AG10803 (cell line): Measurements from ENCODE around the gene MYPOP.

Source experiments
- DNase-seq: peaks from one replicate; pipeline ENCODE4 v3.0.0; 2010; ENCODE audit warnings: low read depth
- H3K4me3 ChIP-seq: 2 replicates; pipeline ENCODE4 v1.5.1; 2011; ENCODE audit warnings: mild to moderate bottlenecking, low read length, control low read depth
- TF ChIP-seq, protein P1 (sequence below): conservative IDR thresholded peaks from 2 replicates; pipeline ENCODE4 v1.5.1; 2011; ENCODE audit warnings: mild to moderate bottlenecking, low read length, control low read depth, inconsistent platforms

The MYPOP gene

DNA sequence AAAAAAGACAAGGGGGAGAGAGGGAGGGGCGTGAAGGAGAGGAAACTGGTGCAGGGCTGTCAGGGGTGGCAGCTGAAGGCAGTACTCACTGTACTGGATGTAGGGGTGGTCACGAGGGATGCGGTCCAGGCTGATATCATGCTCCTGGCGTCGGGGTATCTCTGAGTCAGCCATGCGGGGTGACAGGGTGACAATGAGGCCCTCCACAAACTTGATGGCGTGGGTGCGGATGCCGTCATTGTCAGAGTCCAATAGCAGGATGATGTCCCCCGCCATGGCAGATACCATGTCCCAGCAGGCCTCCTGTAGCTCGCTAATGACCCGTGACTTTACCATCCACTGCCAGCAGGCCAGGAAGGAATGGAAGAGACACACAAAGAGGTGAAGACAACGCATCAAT is 54.8 kb downstream of the MYPOP start:
- H3K4me3 ChIP-seq: no peak overlapping the region
- TF ChIP-seq, protein P1, sequence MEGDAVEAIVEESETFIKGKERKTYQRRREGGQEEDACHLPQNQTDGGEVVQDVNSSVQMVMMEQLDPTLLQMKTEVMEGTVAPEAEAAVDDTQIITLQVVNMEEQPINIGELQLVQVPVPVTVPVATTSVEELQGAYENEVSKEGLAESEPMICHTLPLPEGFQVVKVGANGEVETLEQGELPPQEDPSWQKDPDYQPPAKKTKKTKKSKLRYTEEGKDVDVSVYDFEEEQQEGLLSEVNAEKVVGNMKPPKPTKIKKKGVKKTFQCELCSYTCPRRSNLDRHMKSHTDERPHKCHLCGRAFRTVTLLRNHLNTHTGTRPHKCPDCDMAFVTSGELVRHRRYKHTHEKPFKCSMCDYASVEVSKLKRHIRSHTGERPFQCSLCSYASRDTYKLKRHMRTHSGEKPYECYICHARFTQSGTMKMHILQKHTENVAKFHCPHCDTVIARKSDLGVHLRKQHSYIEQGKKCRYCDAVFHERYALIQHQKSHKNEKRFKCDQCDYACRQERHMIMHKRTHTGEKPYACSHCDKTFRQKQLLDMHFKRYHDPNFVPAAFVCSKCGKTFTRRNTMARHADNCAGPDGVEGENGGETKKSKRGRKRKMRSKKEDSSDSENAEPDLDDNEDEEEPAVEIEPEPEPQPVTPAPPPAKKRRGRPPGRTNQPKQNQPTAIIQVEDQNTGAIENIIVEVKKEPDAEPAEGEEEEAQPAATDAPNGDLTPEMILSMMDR: no peak
- DNase-seq: no peak

DNA sequence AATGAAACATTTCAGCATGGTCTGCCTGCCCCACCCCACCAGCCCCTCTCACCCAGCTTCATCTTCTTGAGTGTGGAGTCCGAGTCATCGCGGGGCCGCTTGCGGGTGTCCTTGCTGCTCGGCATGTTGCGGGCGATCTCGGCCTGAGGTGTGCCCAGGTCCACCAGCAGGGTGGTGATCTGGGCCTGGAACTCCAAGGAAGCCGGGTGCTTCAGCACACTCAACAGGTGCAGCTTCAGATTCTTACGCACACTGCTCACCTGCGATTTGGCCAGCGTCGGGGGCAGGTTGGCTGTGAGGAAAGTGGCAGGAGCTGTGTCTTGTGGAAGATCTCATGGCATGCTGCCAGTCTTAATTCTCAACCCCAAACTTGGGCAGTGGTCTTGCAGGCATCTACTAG is 60.2 kb downstream of the MYPOP start:
- DNase-seq: no peak
- TF ChIP-seq, protein P1: no peak
- H3K4me3 ChIP-seq: no peak overlapping the region
